HepG2 (cell line): ENCODE data around the gene TOX2. TPM values are rescaled to one million over a fixed set of nuclear protein-coding genes. Genes with fewer than 3 reads are reported as not detected.

Experiments
- ATAC-seq: fragments of 200-7000 bp; cut with Tn5 transposase; 3 replicates; pipeline ENCODE4 v1.9.1; 2020; ENCODE audit warnings: mild to moderate bottlenecking, moderate library complexity
- BruUV-seq: library from RNA; stranded (reverse); fragments of 400-500 nt; replicated peaks from 2 replicates; lab custom pipeline; 2021; lab: Mats Ljungman, UMichigan
- CTCF ChIA-PET: fragments of 300-600 bp; formaldehyde crosslinking; extraction: SDS; loops from one replicate; lab custom pipeline; 2021; ENCODE audit warnings: low total read pairs, inconsistent platforms, low intra/inter-chr PET ratio; lab: Yijun Ruan, JAX
- POLR2A ChIA-PET: fragments of 350-600 bp; sonication (Branson Sonifier 250); formaldehyde crosslinking; loops from one replicate; lab custom pipeline; 2020; ENCODE audit warnings: antibody characterized with exemption, inconsistent platforms; lab: Yijun Ruan, JAX
- DNase-seq: peaks from one replicate; pipeline ENCODE4 v3.0.0-alpha.2; 2015; ENCODE audit warnings: low spot score
- FAIRE-seq: peaks from 3 replicates; lab custom pipeline; 2011; peaks lifted over from hg19 to GRCh38; lab: Jason Lieb, UNC
- H2AFZ ChIP-seq: one replicate; pipeline ENCODE4 v1.6.1; 2011; ENCODE audit warnings: low read length, inconsistent platforms
- H3K27ac ChIP-seq: fragments of 300-600 bp; 3 replicates; pipeline ENCODE4 v1.8.0; 2011; ENCODE audit warnings: mixed run types, mild to moderate bottlenecking, mixed read lengths, low read length, inconsistent platforms; ENCODE audit not compliant: insufficient read depth; ENCODE audit errors: extremely low read length
- H3K27me3 ChIP-seq, 2 experiments: fragments of 200-600 bp in 1 of 2; 2 replicates in 1 of 2; 3 replicates in 1 of 2; pipeline versions ENCODE4 v1.6.0 to v1.8.0; 2011; ENCODE audit warnings: low read length in 2 of 2, mild to moderate bottlenecking in 2 of 2, moderate library complexity in 2 of 2, inconsistent platforms in 1 of 2; ENCODE audit not compliant: insufficient read depth in 2 of 2, control insufficient read depth in 1 of 2
- H3K36me3 ChIP-seq, 2 experiments: fragments of 200-600 bp in 1 of 2; replicated peaks in 1 of 2; 2 replicates in 1 of 2; 3 replicates in 1 of 2; pipeline versions ENCODE4 v1.5.1 to v1.8.0; 2011; ENCODE audit warnings: low read length in 2 of 2, inconsistent platforms in 1 of 2; ENCODE audit not compliant: insufficient read depth in 2 of 2, control insufficient read depth in 1 of 2
- H3K4me1 ChIP-seq: 2 replicates; pipeline ENCODE4 v1.5.1; 2012; ENCODE audit warnings: low read length, inconsistent platforms; ENCODE audit not compliant: insufficient read depth
- H3K4me2 ChIP-seq: 2 replicates; pipeline ENCODE4 v1.6.0; 2011; ENCODE audit warnings: low read depth, low read length, inconsistent platforms
- H3K4me3 ChIP-seq, 3 experiments: fragments of 200-600 bp in 1 of 3; sonication (generic), shearing (Covaris generic) in 1 of 3; replicated peaks in 1 of 3; 2 replicates each; pipeline ENCODE4 v1.5.1; 2011 to 2016; ENCODE audit warnings: low read length in 3 of 3, inconsistent platforms in 2 of 3, low read depth in 2 of 3, mild to moderate bottlenecking in 2 of 3, control low read depth in 1 of 3, mixed read lengths in 1 of 3; ENCODE audit not compliant: insufficient read depth in 1 of 3
- H3K79me2 ChIP-seq: one replicate; pipeline ENCODE4 v1.6.1; 2011; ENCODE audit warnings: low read length, inconsistent platforms; ENCODE audit not compliant: insufficient read depth
- H3K9ac ChIP-seq: 2 replicates; pipeline ENCODE4 v1.6.0; 2011; ENCODE audit warnings: mild to moderate bottlenecking, low read depth, low read length, inconsistent platforms; ENCODE audit not compliant: insufficient read depth
- H3K9me3 ChIP-seq: 2 replicates; pipeline ENCODE4 v1.5.1; 2012; ENCODE audit warnings: mild to moderate bottlenecking, low read length
- H4K20me1 ChIP-seq: 2 replicates; pipeline ENCODE4 v1.6.0; 2011; ENCODE audit warnings: inconsistent platforms, mild to moderate bottlenecking, low read length, moderate library complexity; ENCODE audit not compliant: insufficient read depth
- ATF7 ChIP-seq, 2 experiments: fragments of 450-650 bp in 1 of 2; sonication (generic) in 1 of 2; formaldehyde crosslinking in 1 of 2; IDR thresholded peaks; 2 replicates each; pipeline versions ENCODE4 v1.4.0 to v1.6.1; 2016 to 2020; ENCODE audit warnings: antibody characterized with exemption in 1 of 2, mild to moderate bottlenecking in 1 of 2, missing genetic modification reagents in 1 of 2
- CREB1 ChIP-seq, 2 experiments: fragments of 450-650 bp in 1 of 2; IDR thresholded peaks; 2 replicates each; pipeline ENCODE4 v1.6.1; 2016 to 2017; ENCODE audit warnings: control low read depth in 1 of 2, mild to moderate bottlenecking in 1 of 2, missing compliant biosample characterization in 1 of 2, missing genetic modification characterization in 1 of 2
- FOXM1 ChIP-seq: sonication (generic); formaldehyde crosslinking; IDR thresholded peaks from 2 replicates; pipeline ENCODE4 v1.5.0; 2020; ENCODE audit warnings: missing genetic modification reagents
- HDAC2 ChIP-seq: sonication (generic); formaldehyde crosslinking; IDR thresholded peaks from 2 replicates; pipeline ENCODE4 v1.4.0; 2020; ENCODE audit warnings: missing genetic modification reagents
- HOXA5 ChIP-seq: sonication (generic); formaldehyde crosslinking; IDR thresholded peaks from 2 replicates; pipeline ENCODE4 v1.4.0; 2020; ENCODE audit warnings: missing genetic modification reagents
- MAFF ChIP-seq: IDR thresholded peaks from 2 replicates; pipeline ENCODE4 v1.6.1; 2011; ENCODE audit warnings: low read depth, low read length, improper control_type of control experiment
- MAFK ChIP-seq, 2 experiments: IDR thresholded peaks in 1 of 2; conservative IDR thresholded peaks in 1 of 2; 2 replicates each; pipeline ENCODE4 v1.6.1; 2011; ENCODE audit warnings: improper control_type of control experiment in 2 of 2, low read length in 2 of 2
- SRF ChIP-seq: IDR thresholded peaks from 2 replicates; pipeline ENCODE4 v1.6.1; 2011; ENCODE audit warnings: mild to moderate bottlenecking, low read depth, low read length, moderate library complexity
- YY1 ChIP-seq: IDR thresholded peaks from 2 replicates; pipeline ENCODE4 v1.6.1; 2011; ENCODE audit warnings: low read length, low read depth, moderate library complexity, mild to moderate bottlenecking; ENCODE audit not compliant: insufficient read depth, insufficient replicate concordance
- ZFP36L1 ChIP-seq: sonication (generic); formaldehyde crosslinking; IDR thresholded peaks from 2 replicates; pipeline ENCODE4 v1.8.0; 2022; ENCODE audit warnings: mild to moderate bottlenecking, missing genetic modification reagents, moderate library complexity
- ZKSCAN5 ChIP-seq: sonication (generic); formaldehyde crosslinking; IDR thresholded peaks from 2 replicates; pipeline ENCODE4 v1.5.1; 2020; ENCODE audit warnings: mild to moderate bottlenecking, missing genetic modification reagents
- ZNF143 ChIP-seq: sonication (generic); formaldehyde crosslinking; IDR thresholded peaks from 2 replicates; pipeline ENCODE4 v1.4.0; 2020; ENCODE audit warnings: missing genetic modification reagents
- ZNF274 ChIP-seq: sonication (generic); formaldehyde crosslinking; IDR thresholded peaks from 2 replicates; pipeline ENCODE4 v1.5.1; 2020; ENCODE audit warnings: mild to moderate bottlenecking, missing genetic modification reagents
- WGBS: methylation state at CpG from one replicate; pipeline ENCODE4 v1.1.6; 2017; ENCODE audit warnings: low lambda C conversion rate; 5-methylcytosine and 5-hydroxymethylcytosine counted together
- in situ Hi-C: cut with HindIII; loops from 2 replicates; pipeline ENCODE4 v1.10.0; 2017; ENCODE audit warnings: low pct_unique_long_range_greater_than_20kb; ENCODE audit not compliant: extremely low pct_ligation_motif_present
- intact Hi-C: fragments of 100-400 bp; cut with micrococcal nuclease; formaldehyde crosslinking; loops from one replicate; pipeline ENCODE4 v1.10.0; 2022; ENCODE audit not compliant: unreplicated experiment
- polyA plus RNA-seq, 8 experiments: library from polyadenylated mRNA; depleted of rRNA in 3 of 8; stranded (reverse) in 7 of 8; unstranded in 1 of 8; fragments of >200 nt; fragmentation: Illumina TruSeq in 4 of 8; extraction: Trizol in 4 of 8; gene quantifications; 2 replicates each; pipeline versions ENCODE4 v1.2.1 to v1.2.3, GENCODE V29; 2011 to 2016; ENCODE audit warnings: low read depth in 4 of 8, missing spikeins in 1 of 8, mixed read lengths in 1 of 8; ENCODE audit not compliant: insufficient read depth in 1 of 8
- total RNA-seq, 5 experiments: library from RNA; depleted of rRNA; stranded (reverse); fragments of >200 nt; fragmentation: Illumina TruSeq; extraction: Trizol; gene quantifications; 2 replicates each; pipeline ENCODE4 v1.2.3, GENCODE V29; 2016; ENCODE audit warnings: low read depth in 1 of 5
- TF ChIP-seq, protein P1 (sequence below): sonication (generic); formaldehyde crosslinking; conservative IDR thresholded peaks from 2 replicates; pipeline ENCODE4 v1.4.0; 2020; ENCODE audit warnings: missing genetic modification reagents

The TOX2 gene
- total and polyA plus RNA-seq, 2 of the 13 experiments (the other 11 are each of a cell fraction or from before 2014, with no cell fraction given): not detected

DNA sequence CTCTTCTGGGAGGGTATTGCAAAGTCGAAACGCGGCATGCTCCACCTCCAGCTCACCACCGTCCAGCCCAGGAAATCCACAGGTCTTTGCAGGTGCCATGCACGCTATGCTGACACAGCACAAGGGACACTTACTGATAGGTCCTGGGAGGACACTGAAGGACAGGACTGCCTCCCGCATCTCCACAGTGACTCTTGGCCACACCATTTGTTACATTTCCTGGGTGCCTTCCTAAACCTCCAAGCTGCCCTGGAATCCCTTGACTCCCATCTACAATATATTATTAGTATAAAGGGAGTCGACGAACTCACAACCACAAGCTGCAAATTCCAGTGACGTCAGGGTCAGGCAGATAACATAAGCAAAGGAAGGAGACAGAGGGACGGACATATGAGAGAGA lies 165.4 kb downstream of the TOX2 start:
- in situ Hi-C loops (loop anchor here (5.0 kb wide), 2 partner anchors 328 to 633 kb away; no protein-coding TSS in a partner anchor), intact Hi-C loops (loop anchor here (1.0 kb wide), 1 partner anchor 24 kb away; no protein-coding TSS in a partner anchor)
- Histone ChIP-seq H4K20me1 (no peaks in the 10 kb centered on the region), H3K36me3 (no peaks in the 10 kb centered on the region), H3K4me3 (no peak overlapping the region), H3K27ac (no peak overlapping the region), H2AFZ (no peak overlapping the region), H3K27me3 (peaks cover 5 to 53% of the 10 kb centered on the region in 2 experiments; a peak in 4 of 5 replicates), H3K9ac (no peak overlapping the region), H3K4me2 (no peak overlapping the region), H3K4me1 (no peaks in the 10 kb centered on the region), H3K79me2 (no peaks in the 10 kb centered on the region), H3K9me3 (no peaks in the 10 kb centered on the region)
- WGBS: 11% methylated on average over 10 of the region's 10 CpGs
- TF ChIP-seq ZNF143 (no peak), YY1 (no peak), SRF (no peak), MAFK (conservative IDR thresholded peaks at IDR 0.05 in 1 of 2, IDR thresholded peaks at IDR 0.05 in 1 of 2; ENCODE audit: low read length in 2 of 2) (peak; percentile 76 to 78), ZFP36L1 (CRISPR knock-in tag) (no peak), FOXM1 (no peak), CREB1 (IDR thresholded peaks at IDR 0.05) (peak; percentile 86), CREB1 (CRISPR knock-in tag; IDR thresholded peaks at IDR 0.05) (no peak), HDAC2 (CRISPR knock-in tag) (no peak), HOXA5 (CRISPR knock-in tag) (no peak), MAFF (peak; percentile 50), ZNF274 (CRISPR knock-in tag) (0 out of 2 replicates have a peak, but pooled peaks have one; percentile 24), ZKSCAN5 (no peak), ATF7 (IDR thresholded peaks at IDR 0.05) (peak; percentile 55), ATF7 (CRISPR knock-in tag; IDR thresholded peaks at IDR 0.05) (no peak)
- TF ChIP-seq, protein P1, sequence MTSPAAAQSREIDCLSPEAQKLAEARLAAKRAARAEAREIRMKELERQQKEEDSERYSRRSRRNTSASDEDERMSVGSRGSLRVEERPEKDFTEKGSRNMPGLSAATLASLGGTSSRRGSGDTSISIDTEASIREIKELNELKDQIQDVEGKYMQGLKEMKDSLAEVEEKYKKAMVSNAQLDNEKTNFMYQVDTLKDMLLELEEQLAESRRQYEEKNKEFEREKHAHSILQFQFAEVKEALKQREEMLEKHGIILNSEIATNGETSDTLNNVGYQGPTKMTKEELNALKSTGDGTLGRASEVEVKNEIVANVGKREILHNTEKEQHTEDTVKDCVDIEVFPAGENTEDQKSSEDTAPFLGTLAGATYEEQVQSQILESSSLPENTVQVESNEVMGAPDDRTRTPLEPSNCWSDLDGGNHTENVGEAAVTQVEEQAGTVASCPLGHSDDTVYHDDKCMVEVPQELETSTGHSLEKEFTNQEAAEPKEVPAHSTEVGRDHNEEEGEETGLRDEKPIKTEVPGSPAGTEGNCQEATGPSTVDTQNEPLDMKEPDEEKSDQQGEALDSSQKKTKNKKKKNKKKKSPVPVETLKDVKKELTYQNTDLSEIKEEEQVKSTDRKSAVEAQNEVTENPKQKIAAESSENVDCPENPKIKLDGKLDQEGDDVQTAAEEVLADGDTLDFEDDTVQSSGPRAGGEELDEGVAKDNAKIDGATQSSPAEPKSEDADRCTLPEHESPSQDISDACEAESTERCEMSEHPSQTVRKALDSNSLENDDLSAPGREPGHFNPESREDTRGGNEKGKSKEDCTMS (CRISPR knock-in tag): no peak
- FAIRE-seq (no peak), DNase-seq (no peak), ATAC-seq (peak; percentile 20; the same call in 2 of the 3 replicates)
- BruUV-seq: no TSS peak
- ChIA-PET POLR2A (no interaction called here), CTCF (interaction anchor here (1.2 to 3.6 kb wide), 4 partner anchors 24 to 631 kb away, joined by 5 to 74 read pairs (median 38); no protein-coding TSS in a partner anchor)
